Caco-2 (cell line): ENCODE data around the gene LIMD2. TPM values are rescaled to one million over a fixed set of nuclear protein-coding genes. Genes with fewer than 3 reads are reported as not detected.

Experiments used
- BruUV-seq: library from RNA; stranded (reverse); fragments of 400-500 nt; replicated peaks from 2 replicates; lab custom pipeline; 2021; lab: Mats Ljungman, UMichigan
- CTCF ChIA-PET: fragments of 300-600 bp; sonication (Branson Sonifier 250); formaldehyde crosslinking; loops from one replicate; lab custom pipeline; 2022; ENCODE audit warnings: antibody characterized with exemption; lab: Charles Lee
- POLR2A ChIA-PET: fragments of 300-600 bp; sonication (Branson Sonifier 250); formaldehyde crosslinking; loops from one replicate; lab custom pipeline; 2022; ENCODE audit warnings: antibody characterized with exemption; lab: Charles Lee
- DNase-seq, 2 experiments: peaks; one replicate each; pipeline versions ENCODE4 v3.0.0 to v3.0.0-alpha.2; 2020 to 2022
- H3K27me3 ChIP-seq: replicated peaks from 2 replicates; pipeline ENCODE4 v1.6.0; 2011; ENCODE audit warnings: low read length; ENCODE audit not compliant: control insufficient read depth, insufficient read depth
- H3K36me3 ChIP-seq: 2 replicates; pipeline ENCODE4 v1.5.1; 2011; ENCODE audit warnings: low read length; ENCODE audit not compliant: control insufficient read depth, insufficient read depth
- H3K4me1 ChIP-seq: fragments of 250-450 bp; sonication (Bioruptor Pico); 2 replicates; pipeline ENCODE4 v1.5.1; 2020; ENCODE audit warnings: mild to moderate bottlenecking
- H3K4me3 ChIP-seq: 2 replicates; pipeline ENCODE4 v1.5.1; 2011; ENCODE audit warnings: low read depth, mild to moderate bottlenecking, control low read depth, low read length
- H3K9me3 ChIP-seq: fragments of 250-450 bp; sonication (Bioruptor Pico); 2 replicates; pipeline ENCODE4 v1.5.1; 2020; ENCODE audit warnings: mild to moderate bottlenecking, moderate library complexity
- H3K27ac Mint-ChIP-seq: one replicate; pipeline ENCODE4 v1.8.0; 2022; ENCODE audit warnings: mixed read lengths; ENCODE audit not compliant: unreplicated experiment
- H3K27me3 Mint-ChIP-seq: one replicate; pipeline ENCODE4 v1.8.0; 2022; ENCODE audit warnings: mixed read lengths; ENCODE audit not compliant: insufficient read depth, unreplicated experiment
- H3K36me3 Mint-ChIP-seq: one replicate; pipeline ENCODE4 v1.8.0; 2022; ENCODE audit warnings: mild to moderate bottlenecking, mixed read lengths; ENCODE audit not compliant: insufficient read depth, unreplicated experiment
- H3K4me1 Mint-ChIP-seq: one replicate; pipeline ENCODE4 v1.8.0; 2022; ENCODE audit warnings: low read depth, mixed read lengths; ENCODE audit not compliant: unreplicated experiment
- H3K4me3 Mint-ChIP-seq: one replicate; pipeline ENCODE4 v1.8.0; 2022; ENCODE audit warnings: mild to moderate bottlenecking, moderate library complexity, mixed read lengths; ENCODE audit not compliant: unreplicated experiment
- H3K9me3 Mint-ChIP-seq: one replicate; pipeline ENCODE4 v1.8.0; 2022; ENCODE audit warnings: mixed read lengths; ENCODE audit not compliant: unreplicated experiment
- intact Hi-C: fragments of 100-400 bp; cut with micrococcal nuclease; formaldehyde crosslinking; loops from one replicate; pipeline ENCODE4 v1.10.0; 2022; ENCODE audit not compliant: unreplicated experiment
- total RNA-seq: library from RNA; stranded (reverse); gene quantifications from 2 replicates; pipeline ENCODE4 v1.2.3, GENCODE V29; 2022
- TF ChIP-seq, protein P1 (sequence below), 2 experiments: fragments of 200-600 bp in 1 of 2; IDR thresholded peaks; 1 replicate in 1 of 2; 2 replicates in 1 of 2; pipeline versions ENCODE4 v1.5.1 to v1.8.0; 2011 to 2022; ENCODE audit warnings: antibody characterized with exemption in 1 of 2, control low read depth in 1 of 2, inconsistent platforms in 1 of 2, low read depth in 1 of 2, low read length in 1 of 2, mild to moderate bottlenecking in 1 of 2, moderate library complexity in 1 of 2; ENCODE audit not compliant: insufficient read depth in 1 of 2, severe bottlenecking in 1 of 2, unreplicated experiment in 1 of 2

Gene LIMD2
- total RNA-seq, 1 experiment from 2014 or later: 4.1 TPM

GRCh38 chr17:63703029-63703428, 3.1 kb upstream of the LIMD2 start:
- Histone ChIP-seq H3K27me3 (no peaks in the 10 kb centered on the region), H3K4me3 (no peak overlapping the region), H3K4me1 (no peaks in the 10 kb centered on the region), H3K36me3 (no peaks in the 10 kb centered on the region), H3K9me3 (no peaks in the 10 kb centered on the region)
- Mint-ChIP-seq H3K4me1 (no peaks in the 10 kb centered on the region), H3K36me3 (peaks cover 15% of the 10 kb centered on the region), H3K27ac (no peak overlapping the region), H3K27me3 (no peaks in the 10 kb centered on the region), H3K4me3 (no peak overlapping the region), H3K9me3 (no peaks in the 10 kb centered on the region)
- intact Hi-C loops: loop anchor here (5.0 kb wide), 1 partner anchor 39 kb away; the partner anchor contains the start of gene STRADA
- no peak for DNase-seq
- TF ChIP-seq, protein P1, sequence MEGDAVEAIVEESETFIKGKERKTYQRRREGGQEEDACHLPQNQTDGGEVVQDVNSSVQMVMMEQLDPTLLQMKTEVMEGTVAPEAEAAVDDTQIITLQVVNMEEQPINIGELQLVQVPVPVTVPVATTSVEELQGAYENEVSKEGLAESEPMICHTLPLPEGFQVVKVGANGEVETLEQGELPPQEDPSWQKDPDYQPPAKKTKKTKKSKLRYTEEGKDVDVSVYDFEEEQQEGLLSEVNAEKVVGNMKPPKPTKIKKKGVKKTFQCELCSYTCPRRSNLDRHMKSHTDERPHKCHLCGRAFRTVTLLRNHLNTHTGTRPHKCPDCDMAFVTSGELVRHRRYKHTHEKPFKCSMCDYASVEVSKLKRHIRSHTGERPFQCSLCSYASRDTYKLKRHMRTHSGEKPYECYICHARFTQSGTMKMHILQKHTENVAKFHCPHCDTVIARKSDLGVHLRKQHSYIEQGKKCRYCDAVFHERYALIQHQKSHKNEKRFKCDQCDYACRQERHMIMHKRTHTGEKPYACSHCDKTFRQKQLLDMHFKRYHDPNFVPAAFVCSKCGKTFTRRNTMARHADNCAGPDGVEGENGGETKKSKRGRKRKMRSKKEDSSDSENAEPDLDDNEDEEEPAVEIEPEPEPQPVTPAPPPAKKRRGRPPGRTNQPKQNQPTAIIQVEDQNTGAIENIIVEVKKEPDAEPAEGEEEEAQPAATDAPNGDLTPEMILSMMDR (IDR thresholded peaks at IDR 0.05; ENCODE audit: insufficient read depth in 1 of 2, low read depth in 1 of 2, low read length in 1 of 2, severe bottlenecking in 1 of 2, unreplicated experiment in 1 of 2): no peak
- ChIA-PET CTCF (no interaction called here), POLR2A (no interaction called here)
- no TSS peak for BruUV-seq

GRCh38 chr17:63702721-63703015, 2.7 kb upstream of the LIMD2 start:
- Mint-ChIP-seq H3K9me3 (no peaks in the 10 kb centered on the region), H3K4me3 (no peak overlapping the region), H3K27ac (no peak overlapping the region), H3K36me3 (peaks cover 17% of the 10 kb centered on the region), H3K27me3 (no peaks in the 10 kb centered on the region), H3K4me1 (no peaks in the 10 kb centered on the region)
- Histone ChIP-seq H3K27me3 (no peaks in the 10 kb centered on the region), H3K9me3 (no peaks in the 10 kb centered on the region), H3K36me3 (no peaks in the 10 kb centered on the region), H3K4me3 (no peak overlapping the region), H3K4me1 (no peaks in the 10 kb centered on the region)
- intact Hi-C loops: loop anchor here (5.0 kb wide), 1 partner anchor 40 kb away; the partner anchor contains the start of gene STRADA
- ChIA-PET CTCF (no interaction called here), POLR2A (no interaction called here)
- TF ChIP-seq, protein P1 (IDR thresholded peaks at IDR 0.05; ENCODE audit: insufficient read depth in 1 of 2, low read depth in 1 of 2, low read length in 1 of 2, severe bottlenecking in 1 of 2, unreplicated experiment in 1 of 2): no peak
- BruUV-seq: no TSS peak
- DNase-seq: no peak

DNA sequence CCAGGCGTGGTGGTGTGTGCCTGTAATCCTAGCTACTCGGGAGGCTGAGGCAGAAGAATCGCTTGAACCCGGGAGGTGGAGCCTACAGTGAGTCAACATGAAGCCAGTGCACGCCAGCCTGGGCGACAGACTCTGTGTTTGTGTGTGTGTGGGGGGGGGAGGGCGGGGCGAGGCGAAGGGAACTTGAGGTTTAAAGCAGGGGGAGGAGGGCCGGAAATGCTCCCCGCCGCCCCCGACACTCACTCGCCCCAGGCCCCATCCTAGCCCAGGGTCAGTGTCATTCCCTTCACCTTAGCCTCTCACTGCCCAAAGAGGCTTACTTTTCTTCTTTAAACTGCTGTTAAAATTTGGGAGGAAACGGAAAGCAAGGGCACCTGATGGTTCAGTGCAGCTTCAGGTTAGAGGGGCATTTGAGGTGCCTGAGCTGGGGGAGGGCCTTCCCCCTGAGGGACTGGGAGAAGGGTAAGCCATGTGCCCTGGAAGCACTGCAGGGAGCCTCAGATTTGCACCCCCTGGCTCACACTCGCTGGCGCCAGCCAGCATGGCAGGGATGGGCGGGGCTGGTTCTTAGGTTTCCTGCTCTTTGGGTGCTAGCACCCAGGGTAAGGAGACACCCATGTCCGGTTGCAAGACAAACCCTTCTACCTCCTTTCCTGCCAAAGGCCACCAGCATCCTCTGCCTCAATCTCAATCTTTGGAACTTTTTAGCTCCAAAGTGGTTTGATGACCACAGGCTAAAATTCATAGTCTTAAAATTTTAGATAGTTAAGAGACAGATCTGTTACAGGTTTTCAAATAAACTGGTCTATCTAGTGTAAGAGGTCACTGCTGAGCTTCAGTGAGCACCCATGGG, 2.2 kb upstream of the LIMD2 start:
- no peak overlapping the region for H3K4me3 ChIP-seq
- no peaks in the 10 kb centered on the region for H3K36me3 ChIP-seq
- Mint-ChIP-seq H3K36me3 (peaks cover 17% of the 10 kb centered on the region), H3K27ac (no peak overlapping the region), H3K27me3 (no peaks in the 10 kb centered on the region), H3K4me3 (no peak overlapping the region), H3K4me1 (no peaks in the 10 kb centered on the region), H3K9me3 (no peaks in the 10 kb centered on the region)
- ChIA-PET POLR2A (no interaction called here), CTCF (interaction anchor here (0.7 kb wide), 1 partner anchor 86 kb away, joined by 3 read pairs; no protein-coding TSS in a partner anchor)
- no peaks in the 10 kb centered on the region for H3K4me1 ChIP-seq
- no TSS peak for BruUV-seq
- intact Hi-C loops: loop anchor here (5.0 kb wide), 1 partner anchor 40 kb away; the partner anchor contains the start of gene STRADA
- no peak for DNase-seq
- TF ChIP-seq, protein P1 (IDR thresholded peaks at IDR 0.05; ENCODE audit: insufficient read depth in 1 of 2, low read depth in 1 of 2, low read length in 1 of 2, severe bottlenecking in 1 of 2, unreplicated experiment in 1 of 2): no peak
- H3K27me3 ChIP-seq: no peaks in the 10 kb centered on the region
- H3K9me3 ChIP-seq: no peaks in the 10 kb centered on the region
